ENCODE measurements around the gene APOB. TPM values are rescaled to one million over a fixed set of nuclear protein-coding genes. Genes with fewer than 3 reads are reported as not detected.

APOB gene
- total RNA-seq, 3 donors from 2014 or later: 3.2 to 5.6 (median 4.3) TPM

DNA sequence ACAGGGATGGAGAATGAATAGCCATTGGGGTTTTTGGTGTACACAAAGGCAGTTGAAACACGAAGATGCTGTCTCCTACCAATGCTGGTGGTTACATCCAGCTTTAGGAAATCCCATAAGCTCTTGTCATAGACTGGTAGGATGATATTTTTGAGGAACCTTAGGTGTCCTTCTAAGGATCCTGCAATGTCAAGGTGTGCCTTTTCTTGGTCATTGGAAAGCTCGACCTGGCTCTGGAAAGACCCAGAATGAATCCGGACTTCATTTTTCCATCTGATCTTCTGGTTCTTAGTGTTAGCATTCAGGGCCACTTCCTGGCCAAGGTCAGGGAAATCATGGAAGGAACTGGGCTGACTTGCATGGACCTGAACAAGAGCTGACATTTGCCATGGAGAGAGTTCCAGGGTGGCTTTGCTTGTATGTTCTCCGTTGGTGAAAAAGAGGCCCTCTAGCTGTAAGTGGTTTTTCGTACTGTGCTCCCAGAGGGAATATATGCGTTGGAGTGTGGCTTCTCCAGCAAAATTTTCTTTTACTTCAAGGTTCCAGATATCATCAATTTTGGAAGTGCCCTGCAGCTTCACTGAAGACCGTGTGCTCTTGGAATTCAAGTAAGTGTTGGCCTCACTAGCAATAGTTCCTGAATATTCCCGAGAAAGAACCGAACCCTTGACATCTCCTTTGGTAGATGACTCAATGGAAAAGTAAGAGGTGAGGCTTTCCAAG lies 38.0 kb downstream of the APOB start:
- DNase-seq (ENCODE audit: low spot score in 2 of 2): no peak
- no peaks in the 10 kb centered on the region for H3K36me3 ChIP-seq
- no peak overlapping the region for H3K27ac ChIP-seq
- H3K9me3 ChIP-seq: no peaks in the 10 kb centered on the region
- H3K27me3 ChIP-seq: peaks cover 0 to 3% of the 10 kb centered on the region in 2 donors
- TF ChIP-seq, protein P1, sequence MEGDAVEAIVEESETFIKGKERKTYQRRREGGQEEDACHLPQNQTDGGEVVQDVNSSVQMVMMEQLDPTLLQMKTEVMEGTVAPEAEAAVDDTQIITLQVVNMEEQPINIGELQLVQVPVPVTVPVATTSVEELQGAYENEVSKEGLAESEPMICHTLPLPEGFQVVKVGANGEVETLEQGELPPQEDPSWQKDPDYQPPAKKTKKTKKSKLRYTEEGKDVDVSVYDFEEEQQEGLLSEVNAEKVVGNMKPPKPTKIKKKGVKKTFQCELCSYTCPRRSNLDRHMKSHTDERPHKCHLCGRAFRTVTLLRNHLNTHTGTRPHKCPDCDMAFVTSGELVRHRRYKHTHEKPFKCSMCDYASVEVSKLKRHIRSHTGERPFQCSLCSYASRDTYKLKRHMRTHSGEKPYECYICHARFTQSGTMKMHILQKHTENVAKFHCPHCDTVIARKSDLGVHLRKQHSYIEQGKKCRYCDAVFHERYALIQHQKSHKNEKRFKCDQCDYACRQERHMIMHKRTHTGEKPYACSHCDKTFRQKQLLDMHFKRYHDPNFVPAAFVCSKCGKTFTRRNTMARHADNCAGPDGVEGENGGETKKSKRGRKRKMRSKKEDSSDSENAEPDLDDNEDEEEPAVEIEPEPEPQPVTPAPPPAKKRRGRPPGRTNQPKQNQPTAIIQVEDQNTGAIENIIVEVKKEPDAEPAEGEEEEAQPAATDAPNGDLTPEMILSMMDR (IDR thresholded peaks at IDR 0.05): no peak
- TF ChIP-seq POLR2A (IDR thresholded peaks at IDR 0.05) (no peak), POLR2AphosphoS5 (IDR thresholded peaks at IDR 0.05) (no peak)
- H3K4me1 ChIP-seq: no peaks in the 10 kb centered on the region
- intact Hi-C loops (cut with DNase I; ENCODE audit: low total_unique reads): no loop called here
- no peak overlapping the region for H3K4me3 ChIP-seq

DNA sequence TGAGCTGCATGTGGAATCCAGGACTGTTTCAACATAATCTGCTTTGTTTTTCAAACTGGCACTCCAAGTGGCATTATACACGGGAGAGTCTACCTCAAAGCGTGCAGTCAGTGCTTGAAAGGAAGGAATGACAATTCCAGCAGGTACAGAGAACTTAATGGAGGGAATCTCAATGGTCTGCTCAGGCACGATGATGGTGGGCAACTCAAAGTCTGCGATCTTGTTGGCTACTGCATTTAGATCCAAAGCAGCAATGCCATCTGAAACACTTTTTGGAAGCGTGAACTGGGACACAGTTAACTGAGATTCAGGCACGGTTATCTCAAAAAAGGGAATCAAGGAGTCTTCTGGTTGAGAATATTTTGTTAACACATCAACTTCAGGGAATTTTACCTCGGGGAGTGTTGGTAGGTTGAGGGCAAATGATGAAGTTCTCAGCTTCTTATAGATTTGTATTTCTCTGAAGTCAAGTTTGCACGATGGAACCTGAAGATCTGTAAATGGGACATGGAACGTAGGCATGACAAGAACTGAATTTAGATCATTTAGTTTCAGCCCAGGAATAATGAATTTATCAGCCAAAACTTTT lies 38.7 kb downstream of the APOB start:
- Histone ChIP-seq H3K27me3 (peaks cover 0 to 3% of the 10 kb centered on the region in 2 donors), H3K27ac (no peak overlapping the region), H3K36me3 (no peaks in the 10 kb centered on the region), H3K4me3 (no peak overlapping the region), H3K4me1 (no peaks in the 10 kb centered on the region), H3K9me3 (no peaks in the 10 kb centered on the region)
- intact Hi-C loops (cut with DNase I; ENCODE audit: low total_unique reads): no loop called here
- DNase-seq (ENCODE audit: low spot score in 2 of 2): no peak
- no peak for TF ChIP-seq POLR2AphosphoS5 (IDR thresholded peaks at IDR 0.05)
- TF ChIP-seq, protein P1 (IDR thresholded peaks at IDR 0.05): no peak
- TF ChIP-seq POLR2A (IDR thresholded peaks at IDR 0.05): no peak

DNA sequence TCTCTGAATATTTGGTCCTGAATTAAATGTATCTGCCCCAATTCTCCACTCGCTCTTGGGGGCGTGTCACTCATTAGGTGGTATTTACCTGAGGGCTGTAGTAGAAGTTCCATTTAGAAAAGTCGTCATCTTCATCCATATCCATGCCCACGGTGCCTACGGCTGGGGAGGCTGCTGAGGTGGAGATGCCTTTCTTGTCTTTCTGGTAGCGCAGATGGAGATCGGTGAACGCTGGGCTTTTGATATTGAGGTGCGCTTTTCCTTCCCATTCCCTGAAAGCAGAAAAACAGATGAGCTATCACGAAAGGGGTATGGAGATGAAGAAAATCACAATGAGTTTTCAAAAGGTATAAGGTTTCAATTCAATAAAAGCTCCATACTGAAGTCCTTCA lies 39.7 kb downstream of the APOB start:
- Histone ChIP-seq H3K27me3 (peaks cover 0 to 3% of the 10 kb centered on the region in 2 donors), H3K4me1 (no peaks in the 10 kb centered on the region), H3K27ac (no peak overlapping the region), H3K4me3 (no peak overlapping the region), H3K9me3 (no peaks in the 10 kb centered on the region), H3K36me3 (no peaks in the 10 kb centered on the region)
- DNase-seq (ENCODE audit: low spot score in 2 of 2): no peak
- TF ChIP-seq, protein P1 (IDR thresholded peaks at IDR 0.05): no peak
- TF ChIP-seq POLR2AphosphoS5 (IDR thresholded peaks at IDR 0.05) (no peak), POLR2A (IDR thresholded peaks at IDR 0.05) (no peak)
- intact Hi-C loops (cut with DNase I; ENCODE audit: low total_unique reads): no loop called here

DNA sequence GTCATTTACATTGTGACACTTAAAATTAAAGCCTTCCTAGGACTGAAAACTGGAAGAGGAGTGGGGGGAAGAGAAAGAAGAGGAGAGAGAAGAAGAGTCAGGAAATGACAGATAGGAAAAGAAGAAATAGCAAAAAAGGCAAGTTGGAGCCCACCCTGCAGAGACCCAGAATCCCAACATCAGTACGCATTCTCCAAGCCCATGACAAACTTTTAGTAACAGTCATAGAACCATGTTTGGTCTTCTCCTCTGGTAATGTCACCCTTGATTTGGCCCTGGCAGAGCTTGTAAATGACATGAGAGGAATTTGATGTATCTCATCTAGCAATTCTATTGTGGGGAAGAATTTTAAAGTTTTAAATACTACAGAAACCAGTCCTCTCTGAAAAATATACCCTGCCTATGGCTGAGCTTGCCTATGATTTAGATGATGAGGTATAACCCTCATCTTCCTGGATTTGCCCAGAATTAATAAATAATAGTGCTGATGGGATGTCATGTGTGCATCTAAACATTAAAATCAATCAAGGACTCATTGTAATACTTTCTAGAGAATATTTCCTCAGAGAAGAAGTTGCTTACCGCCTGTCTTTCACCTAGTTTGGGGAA lies 40.2 kb downstream of the APOB start:
- no peak for DNase-seq (ENCODE audit: low spot score in 2 of 2)
- peaks cover 0 to 3% of the 10 kb centered on the region in 2 donors for H3K27me3 ChIP-seq
- no peak overlapping the region for H3K27ac ChIP-seq
- no peaks in the 10 kb centered on the region for H3K36me3 ChIP-seq
- H3K4me3 ChIP-seq: no peak overlapping the region
- H3K9me3 ChIP-seq: no peaks in the 10 kb centered on the region
- intact Hi-C loops (cut with DNase I; ENCODE audit: low total_unique reads): no loop called here
- TF ChIP-seq, protein P1 (IDR thresholded peaks at IDR 0.05): no peak
- TF ChIP-seq POLR2AphosphoS5 (IDR thresholded peaks at IDR 0.05): no peak
- no peak for TF ChIP-seq POLR2A (IDR thresholded peaks at IDR 0.05)
- H3K4me1 ChIP-seq: no peaks in the 10 kb centered on the region

DNA sequence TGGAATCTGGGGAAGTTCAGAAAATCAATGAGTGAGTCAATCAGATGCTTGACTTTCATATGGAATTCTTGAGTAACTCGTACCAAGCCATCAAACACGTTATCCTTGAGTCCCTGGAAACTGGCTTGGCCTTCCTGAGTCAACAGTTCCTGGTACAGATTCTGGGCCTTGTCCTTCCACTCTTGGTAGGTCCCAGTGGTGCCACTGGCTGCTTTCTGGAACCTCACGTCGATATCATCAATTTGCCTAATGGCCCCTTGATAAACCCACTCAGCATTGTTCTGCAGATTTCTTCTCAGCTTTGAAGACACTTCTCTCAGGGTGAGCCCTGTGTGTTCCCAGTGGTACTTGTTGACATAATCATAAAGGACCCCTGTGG lies 41.1 kb downstream of the APOB start:
- Histone ChIP-seq H3K27me3 (peaks cover 0 to 3% of the 10 kb centered on the region in 2 donors), H3K4me3 (no peak overlapping the region), H3K9me3 (no peaks in the 10 kb centered on the region), H3K27ac (no peak overlapping the region), H3K36me3 (no peaks in the 10 kb centered on the region), H3K4me1 (no peaks in the 10 kb centered on the region)
- intact Hi-C loops (cut with DNase I; ENCODE audit: low total_unique reads): no loop called here
- TF ChIP-seq, protein P1 (IDR thresholded peaks at IDR 0.05): no peak
- TF ChIP-seq POLR2A (IDR thresholded peaks at IDR 0.05): no peak
- TF ChIP-seq POLR2AphosphoS5 (IDR thresholded peaks at IDR 0.05): no peak
- DNase-seq (ENCODE audit: low spot score in 2 of 2): no peak

All from breast epithelium (tissue), 4 donors.